HG03521 (cell line): ENCODE measurements around the gene CEMP1.
"Not testable (repeated sequence)": the region's sequence is repeated elsewhere in the genome, so short reads cannot be mapped to it uniquely, and the experiment has no call there.

Experiments used
- ATAC-seq: cut with Tn5 transposase; IDR thresholded peaks from one replicate; pipeline ENCODE4 v1.9.1; 2021; ENCODE audit warnings: mild to moderate bottlenecking, moderate library complexity; ENCODE audit not compliant: unreplicated experiment

CEMP1 gene, protein sequence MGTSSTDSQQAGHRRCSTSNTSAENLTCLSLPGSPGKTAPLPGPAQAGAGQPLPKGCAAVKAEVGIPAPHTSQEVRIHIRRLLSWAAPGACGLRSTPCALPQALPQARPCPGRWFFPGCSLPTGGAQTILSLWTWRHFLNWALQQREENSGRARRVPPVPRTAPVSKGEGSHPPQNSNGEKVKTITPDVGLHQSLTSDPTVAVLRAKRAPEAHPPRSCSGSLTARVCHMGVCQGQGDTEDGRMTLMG

DNA sequence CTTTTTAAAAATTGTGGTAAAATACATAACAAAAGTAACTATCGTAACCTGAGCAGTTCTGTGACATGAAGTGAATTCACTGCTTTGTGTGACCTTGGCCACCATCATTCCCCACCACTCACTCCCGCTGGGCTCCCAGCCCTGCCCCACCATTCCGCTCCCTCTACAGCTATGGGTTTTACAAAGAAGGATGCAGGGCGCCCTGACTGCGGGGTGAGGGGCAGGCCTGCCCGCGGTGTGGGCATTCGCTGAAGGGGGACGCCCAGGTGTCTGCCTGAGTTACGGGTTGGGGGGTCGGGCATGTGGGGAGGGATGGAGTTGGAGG lies at the start of gene CEMP1:
CEMP1 (minus strand) TSS at position 38 of the 325 bp plus-strand sequence. CDS start 335 bp downstream, outside the sequence.
- ATAC-seq = no peak

DNA sequence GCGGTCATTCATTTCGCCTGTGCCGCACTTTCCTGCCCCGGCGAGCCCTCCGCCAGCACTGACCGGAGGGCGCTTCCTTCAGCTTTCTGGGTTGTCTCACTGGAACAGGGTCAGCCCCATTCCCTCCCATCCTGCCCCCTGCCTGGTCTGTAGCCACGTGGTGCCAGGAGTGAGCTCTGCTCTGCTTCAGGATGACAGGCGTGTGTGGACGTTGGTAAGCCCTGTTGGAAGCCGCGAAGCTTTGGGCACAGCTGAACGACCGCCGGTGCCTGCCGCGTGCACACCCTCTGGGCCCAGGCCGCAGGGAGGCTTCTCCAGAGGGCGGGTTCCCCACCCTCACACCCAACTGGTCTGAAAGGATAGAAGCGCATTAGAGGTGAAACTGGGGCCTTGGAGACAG lies 49.6 kb upstream of the CEMP1 start:
- not testable (repeated sequence) for ATAC-seq

DNA sequence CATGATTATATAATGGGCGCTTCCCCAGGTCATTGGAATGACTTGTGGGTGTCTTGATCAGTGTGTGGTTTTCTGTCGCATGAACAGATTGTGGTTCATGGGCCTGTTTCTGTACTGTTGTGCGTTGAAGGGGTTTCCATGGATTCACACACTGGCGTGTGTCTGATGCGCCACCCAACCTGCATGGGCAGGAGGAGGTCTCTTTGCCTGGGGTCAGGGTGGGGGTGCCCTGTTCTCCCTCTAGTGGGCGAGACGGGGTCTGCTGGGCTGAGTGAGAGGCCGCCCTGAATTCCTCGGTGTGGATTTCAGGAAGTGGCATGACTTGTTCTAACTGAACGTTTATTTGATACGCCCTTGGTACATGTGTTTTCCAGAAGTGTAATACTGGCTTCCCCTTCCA lies 48.9 kb upstream of the CEMP1 start:
- not testable (repeated sequence) for ATAC-seq

DNA sequence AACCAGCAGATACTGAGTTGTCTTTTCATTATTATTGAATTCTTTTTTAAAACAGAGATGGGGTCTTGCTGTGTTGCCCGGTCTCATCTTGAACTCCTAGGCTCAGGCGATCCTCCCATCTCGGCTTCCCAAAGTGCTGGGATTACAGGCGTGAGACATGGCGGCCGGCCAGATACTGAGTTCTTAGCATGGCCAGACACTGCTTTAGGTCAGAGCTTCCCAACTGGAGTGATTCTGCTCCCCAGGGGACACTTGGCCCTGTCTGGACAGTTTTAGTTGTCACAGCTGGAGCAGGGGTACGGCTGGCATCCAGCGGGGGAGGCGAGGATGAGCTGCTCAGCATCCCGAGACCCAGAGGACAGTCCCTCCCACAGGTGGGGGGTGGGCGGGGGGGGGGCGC lies 47.7 kb upstream of the CEMP1 start:
- ATAC-seq = not testable (repeated sequence)

DNA sequence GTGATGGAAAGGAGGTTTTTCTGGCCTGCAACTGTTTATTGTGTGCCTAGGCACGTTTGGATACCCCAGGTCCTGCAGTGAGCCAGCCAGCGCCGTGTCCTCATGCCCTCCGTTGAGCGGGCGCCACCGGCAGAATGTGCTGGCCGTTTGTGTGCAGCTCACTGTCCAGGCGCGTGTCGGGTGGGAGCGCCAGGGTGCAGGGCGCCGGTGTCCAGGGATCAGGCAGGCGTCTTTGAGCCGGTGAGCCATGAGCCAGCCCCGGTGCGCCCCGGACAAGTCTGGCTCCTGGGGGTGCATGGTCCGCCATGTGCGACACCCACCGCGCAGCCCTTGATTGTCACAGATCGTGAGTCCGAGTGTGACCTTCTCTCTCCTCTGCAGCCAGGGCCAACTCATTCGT lies 45.8 kb upstream of the CEMP1 start:
- not testable (repeated sequence) for ATAC-seq

DNA sequence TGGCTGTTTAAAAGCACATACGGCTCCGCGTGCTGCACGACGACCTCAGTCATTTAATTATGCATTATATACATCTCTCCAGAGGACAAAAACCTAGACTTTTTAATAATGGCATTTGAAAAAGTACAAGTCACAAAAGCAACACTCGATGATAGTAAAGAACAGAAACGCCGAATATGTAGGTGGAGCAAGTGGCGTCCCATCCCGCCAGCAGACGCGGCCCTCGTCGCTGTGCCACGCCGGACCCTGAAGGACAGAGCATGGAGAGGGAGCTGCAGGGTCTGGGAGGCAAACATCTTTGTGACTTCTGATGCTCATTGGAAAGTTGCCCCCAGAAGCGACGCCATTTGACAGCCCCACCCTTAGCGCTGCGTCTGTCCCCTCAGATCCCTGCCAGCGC lies 44.6 kb upstream of the CEMP1 start:
- not testable (repeated sequence) for ATAC-seq

DNA sequence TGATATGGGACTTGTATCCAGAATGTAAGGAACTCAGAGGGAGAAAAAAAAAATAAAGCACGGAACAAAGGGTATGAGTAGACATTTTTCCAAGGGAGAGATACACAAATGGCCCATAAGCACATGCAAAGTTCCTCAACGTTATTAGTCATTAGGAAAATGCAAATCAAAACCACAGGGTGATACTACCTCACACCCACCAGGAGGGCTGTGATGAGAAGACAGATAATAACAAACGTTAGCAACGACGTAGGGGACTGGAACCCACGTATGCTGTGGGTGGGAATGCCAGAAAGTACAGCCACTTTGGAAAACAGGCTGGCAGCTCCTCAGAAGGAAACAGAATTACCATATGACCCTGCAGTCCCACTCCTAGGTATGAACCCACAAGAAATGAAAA lies 41.5 kb upstream of the CEMP1 start:
- ATAC-seq = not testable (repeated sequence)

DNA sequence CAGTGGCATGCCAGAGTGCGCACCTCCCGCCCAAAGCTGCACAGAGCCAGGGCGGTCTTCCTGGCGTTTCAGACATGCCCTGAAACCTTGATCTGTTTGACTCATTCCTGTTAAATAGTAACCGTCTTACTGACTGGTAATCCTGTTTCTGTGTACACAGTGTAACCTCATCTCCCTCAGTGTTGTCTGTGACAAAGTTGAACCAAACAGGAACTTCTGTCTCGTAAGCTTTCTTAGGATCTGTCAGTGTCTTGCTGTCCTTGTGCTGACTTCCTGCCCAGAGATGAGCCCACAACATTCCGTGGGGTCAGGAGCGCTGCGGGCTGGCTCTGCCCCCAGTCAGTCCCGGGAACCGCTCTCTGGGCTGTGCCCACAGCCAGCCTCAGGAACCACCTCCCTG lies 37.4 kb upstream of the CEMP1 start:
- not testable (repeated sequence) for ATAC-seq

DNA sequence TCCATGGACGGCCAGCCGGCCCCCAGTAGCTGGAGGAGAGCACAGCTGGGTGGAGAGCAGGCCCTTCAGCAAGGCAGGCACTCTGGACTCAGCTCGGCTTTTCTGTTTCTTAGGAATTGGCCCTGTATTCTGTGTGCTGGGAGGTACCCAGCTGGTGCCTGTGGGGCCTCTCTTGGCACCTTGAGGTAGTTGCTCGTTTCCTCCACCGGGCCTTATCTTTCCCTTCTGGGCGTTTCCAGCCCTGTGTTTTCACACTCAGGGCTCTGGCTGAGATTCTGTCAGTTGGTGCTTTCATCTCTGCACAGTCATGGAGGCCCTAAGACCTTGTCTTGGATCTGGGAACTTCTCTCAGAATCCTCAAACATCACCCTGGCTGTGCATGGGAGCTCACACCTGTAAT lies 36.3 kb upstream of the CEMP1 start:
- ATAC-seq = not testable (repeated sequence)

DNA sequence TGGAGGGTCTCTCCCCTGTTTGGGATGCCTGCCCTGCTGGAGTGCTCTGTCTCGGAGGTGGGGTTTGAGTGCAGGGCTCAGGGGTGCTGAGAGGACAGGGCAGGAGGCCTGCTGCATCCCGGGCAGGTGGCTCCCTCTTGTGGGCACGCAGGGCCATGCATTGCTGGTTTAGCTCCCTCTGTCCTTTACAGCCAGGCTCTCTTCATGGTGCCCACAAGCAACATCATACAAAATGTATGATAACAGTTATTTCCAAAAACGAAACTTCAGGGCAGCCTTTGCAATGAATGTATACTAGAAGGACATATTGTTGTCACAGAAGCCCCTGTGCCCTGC lies 29.6 kb upstream of the CEMP1 start:
- ATAC-seq = not testable (repeated sequence)

DNA sequence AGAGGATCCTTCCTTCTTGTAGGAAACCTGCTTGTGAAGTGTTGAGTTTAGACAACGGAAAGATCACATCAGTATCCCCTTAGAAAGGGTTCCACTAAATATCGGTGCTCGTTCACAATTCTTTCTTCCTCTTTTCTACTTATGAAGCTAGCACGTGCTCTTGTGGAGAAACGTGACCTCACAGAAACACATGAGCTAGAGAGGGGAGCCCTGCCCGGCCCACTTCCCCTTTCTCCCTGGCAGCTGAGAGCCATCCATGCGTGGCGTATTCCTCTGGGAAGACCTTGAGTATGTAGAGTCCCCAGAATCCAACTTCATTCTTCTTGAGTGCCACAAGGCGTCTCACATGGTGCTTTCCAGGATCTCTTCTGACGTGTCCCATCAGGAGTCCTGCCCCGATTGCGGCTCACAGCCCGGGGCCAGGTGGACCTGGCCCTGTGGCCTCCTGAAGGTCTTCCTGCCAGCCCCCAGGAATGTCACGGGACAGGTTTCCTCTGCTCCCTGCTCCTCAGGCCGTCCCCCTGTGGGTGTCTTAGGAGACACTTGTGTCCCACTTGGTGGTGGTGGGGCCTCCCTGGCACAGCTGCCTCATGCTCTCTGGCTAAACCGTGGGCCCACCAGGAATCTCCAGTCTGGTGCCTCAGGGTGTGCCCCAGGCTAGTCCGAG lies 29.1 kb upstream of the CEMP1 start:
- ATAC-seq = not testable (repeated sequence)

DNA sequence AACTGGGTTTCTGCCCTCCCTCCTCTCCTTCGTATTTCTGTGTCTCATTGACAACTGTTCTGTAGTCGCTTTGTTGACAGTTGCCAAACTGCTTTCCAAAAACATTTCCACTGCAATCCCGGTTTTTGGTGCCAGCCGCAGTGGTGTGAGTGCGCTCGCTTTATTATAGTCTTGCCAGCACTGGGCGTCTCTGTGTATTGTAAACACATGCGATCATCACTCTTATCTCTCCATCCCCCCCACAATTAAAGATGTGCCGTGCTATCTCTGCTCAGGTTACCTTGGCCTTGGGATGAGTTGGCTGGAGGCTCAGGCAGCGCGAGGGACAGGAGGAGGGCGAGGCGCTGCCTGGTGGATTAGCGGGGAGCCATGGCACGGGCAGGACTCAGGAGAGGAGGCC lies 25.9 kb upstream of the CEMP1 start:
- ATAC-seq = not testable (repeated sequence)

DNA sequence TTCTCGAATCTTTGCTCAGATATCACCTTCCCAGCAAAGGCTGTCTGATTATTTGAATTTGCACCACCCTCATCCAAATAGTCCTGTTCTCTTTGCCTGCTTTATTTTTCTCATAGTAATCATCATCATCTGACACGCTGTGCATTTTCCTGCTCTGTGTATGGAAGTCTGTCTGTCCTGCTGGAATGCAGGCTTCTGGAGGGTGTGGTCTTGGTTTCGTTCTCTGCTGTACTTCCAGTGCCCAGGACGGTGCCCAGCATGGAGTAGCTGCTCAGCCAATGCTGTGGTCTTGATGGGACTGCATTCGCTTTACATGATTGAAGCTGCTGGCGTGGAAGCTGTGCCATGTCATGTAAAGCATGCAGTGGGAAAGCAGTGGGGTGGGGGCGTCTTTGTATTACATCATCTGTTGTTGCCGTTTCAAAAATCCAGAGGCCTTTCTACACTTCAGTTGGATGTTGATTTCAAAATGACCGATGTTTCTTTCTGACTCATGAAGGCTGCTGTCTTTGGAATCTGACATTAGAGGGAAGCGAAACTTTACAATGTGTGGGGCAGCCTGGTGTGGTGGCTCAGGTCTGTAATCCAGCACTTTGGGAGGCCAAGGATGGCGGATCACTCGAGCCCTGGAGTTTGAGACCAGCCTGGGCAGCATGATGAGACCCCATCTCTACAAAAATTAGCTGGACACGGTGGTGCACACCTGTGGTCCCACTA lies 23.7 kb upstream of the CEMP1 start:
- not testable (repeated sequence) for ATAC-seq

DNA sequence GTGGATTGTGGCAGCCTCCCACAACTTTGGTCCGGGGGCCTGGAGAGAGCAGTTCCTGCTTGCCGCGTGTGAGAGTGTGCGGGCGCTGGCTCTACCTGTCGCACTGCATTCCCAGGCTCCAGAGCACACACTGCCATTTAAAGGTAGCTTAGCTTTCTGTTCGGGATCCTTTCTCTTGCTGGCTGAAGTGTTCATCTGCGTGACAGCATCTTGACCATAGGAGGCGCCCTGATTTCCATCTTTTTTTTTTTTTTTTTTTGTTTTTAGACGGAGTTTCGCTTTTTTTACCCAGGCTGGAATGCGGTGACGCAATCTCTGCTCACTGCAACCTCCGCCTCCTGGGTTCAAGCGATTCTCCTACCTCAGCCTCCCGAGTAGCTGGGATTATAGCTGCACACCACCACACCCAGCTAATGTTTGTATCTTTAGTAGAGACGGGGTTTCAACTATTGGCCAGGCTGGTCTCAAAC lies 20.2 kb upstream of the CEMP1 start:
- ATAC-seq = not testable (repeated sequence)

DNA sequence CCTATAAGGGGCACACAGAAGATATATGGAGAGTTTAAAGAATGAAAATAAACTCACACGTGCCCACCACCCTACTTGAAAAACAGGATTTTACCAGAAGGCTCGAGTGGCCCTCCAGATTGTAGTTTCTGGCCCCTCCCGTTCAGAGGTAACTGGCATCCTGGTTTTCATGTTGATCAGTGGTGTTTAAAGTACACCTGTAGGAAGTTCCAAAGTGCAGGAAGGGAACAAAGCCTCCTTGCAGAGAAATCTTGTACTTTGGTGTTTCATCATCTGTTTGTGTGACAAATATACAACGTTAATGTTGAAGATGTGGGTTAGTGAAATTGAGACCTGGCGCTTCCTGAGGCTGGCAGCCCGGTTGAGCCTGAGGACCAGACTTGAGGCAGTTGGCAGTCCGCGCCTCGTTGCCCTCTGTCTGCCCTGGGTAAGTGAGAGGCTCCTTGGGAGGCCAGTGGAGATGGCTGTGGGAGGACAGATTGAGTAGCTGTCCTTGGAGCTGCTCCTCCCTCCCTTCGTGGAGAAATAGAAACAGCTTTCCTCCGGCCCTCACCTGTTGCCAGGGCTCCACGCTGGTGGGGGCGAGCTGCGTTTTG lies 19.2 kb upstream of the CEMP1 start:
- not testable (repeated sequence) for ATAC-seq

DNA sequence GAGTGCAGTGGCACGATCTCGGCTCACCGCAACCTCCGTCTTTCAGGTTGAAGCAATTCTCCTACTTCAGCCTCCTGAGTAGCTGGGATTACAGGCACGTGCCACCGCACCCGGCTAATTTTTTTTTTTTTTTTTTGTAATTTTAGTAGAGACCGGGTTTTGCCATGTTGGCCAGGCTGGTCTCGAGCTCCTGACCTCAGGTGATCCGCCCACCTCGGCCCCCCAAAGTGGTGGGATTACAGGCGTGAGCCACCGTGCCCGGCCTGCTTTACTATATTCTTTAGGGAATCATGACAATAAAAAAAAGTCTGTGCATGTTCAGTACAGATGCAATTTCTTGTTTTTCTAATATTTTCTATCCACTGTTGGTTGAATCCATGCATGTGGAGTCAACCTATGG lies 12.6 kb upstream of the CEMP1 start:
- ATAC-seq = not testable (repeated sequence)

DNA sequence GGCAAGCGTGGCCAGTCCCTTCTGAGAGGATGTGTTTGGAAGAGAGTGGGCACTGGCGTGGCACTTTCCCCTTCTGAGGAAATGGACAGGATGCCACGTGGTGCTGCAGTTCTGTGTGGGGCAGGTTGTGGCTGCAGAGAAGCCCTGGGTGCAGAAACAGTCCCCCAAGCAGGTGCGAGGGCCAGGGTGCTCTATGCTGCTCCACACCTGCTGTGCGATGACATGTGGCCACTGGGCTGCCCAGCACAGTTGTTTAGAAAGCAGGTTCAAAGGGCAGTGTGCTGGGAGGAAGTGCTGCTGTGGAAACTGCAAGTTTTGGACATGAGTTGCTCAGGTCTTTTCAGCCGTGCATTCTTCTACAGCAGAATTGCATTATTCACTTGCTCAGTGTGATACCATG lies 10.2 kb upstream of the CEMP1 start:
- ATAC-seq = not testable (repeated sequence)

DNA sequence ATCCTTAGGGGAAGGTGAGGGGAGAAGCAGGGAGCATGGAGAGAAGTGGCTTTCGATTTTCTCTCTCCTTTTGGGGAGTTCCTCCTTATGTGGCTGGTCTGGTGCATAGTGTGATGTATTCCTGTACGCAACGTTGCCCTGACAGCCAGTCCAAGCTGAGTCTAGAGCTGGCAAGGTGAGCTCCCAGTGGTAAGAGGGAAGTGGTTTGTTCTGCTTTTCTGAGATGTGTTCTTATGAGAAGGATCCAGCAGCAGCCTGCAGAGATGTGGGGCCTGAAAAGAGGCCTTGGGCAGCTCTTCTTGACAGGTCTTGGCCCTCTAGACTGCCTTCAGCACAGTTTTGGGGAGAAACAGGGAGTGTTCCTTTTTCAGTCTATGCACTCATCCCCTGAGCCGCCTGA lies 9.7 kb upstream of the CEMP1 start:
- not testable (repeated sequence) for ATAC-seq

DNA sequence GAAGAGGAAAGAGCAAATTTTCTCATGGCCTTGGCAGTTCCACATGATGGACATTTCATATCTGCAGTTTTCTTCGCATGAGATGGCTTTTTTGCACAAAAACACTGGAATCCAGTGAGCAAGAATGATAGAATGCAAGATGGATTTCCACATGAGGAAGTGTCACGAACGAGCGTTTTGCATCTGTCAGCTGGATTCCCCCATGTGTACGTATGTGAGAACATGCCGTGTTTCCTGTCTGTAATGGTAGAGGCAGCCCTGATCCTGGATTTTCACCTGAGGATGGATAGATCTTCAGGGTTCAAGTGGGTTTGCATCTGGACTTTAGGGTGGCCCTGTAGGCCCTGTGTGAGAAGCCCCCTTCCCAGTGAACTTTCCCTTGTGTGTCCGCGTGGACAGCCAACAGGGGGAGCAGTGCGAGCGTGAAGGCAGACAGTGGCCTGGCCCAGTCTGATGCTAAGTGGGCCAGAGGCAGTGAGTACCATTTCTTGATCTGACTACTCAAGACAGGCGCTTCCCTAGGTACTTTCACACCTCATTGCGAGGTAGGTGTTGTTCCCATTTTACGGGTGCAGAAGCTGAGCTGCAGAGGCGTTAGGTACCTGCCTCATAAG lies 8.7 kb upstream of the CEMP1 start:
- not testable (repeated sequence) for ATAC-seq

DNA sequence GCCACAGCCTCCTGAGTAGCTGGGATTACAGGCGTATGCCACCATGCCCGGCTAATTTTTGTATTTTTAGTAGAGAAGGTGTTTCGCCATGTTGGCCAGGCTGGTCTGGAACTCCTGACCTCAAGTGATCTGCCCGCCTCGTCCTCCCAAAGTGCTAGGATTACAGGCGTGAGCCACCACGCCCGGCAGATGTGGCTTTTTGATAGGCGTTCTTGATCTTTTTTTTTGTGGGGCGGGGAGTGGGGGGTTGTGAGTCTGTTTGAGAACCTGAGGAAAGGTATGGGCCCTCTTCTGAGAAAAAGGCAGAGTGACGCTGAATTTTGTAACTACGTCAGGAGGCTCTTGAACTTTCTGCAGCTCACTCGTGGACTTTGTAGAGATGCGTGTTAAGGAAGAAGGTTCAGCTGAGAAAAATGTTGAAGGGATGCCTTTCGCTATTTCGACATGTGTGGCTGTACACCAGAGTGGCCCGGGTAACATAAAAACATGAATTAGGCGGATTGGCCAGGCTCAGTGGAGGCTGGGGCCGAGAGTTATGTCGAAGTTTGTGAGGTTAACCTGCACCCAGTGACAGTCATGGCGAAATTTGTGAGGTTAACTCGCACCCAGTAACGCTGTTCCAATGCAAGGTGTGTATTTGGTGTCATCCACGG lies 8.1 kb upstream of the CEMP1 start:
- ATAC-seq = not testable (repeated sequence)
